GM18520 (cell line): ENCODE results near the gene COMMD1.
"Not testable (repeated sequence)": the region's sequence is repeated elsewhere in the genome, so short reads cannot be mapped to it uniquely, and the experiment has no call there.

Source experiments
- ATAC-seq: cut with Tn5 transposase; IDR thresholded peaks from one replicate; pipeline ENCODE4 v1.9.1; 2021; ENCODE audit not compliant: unreplicated experiment

COMMD1 gene

DNA sequence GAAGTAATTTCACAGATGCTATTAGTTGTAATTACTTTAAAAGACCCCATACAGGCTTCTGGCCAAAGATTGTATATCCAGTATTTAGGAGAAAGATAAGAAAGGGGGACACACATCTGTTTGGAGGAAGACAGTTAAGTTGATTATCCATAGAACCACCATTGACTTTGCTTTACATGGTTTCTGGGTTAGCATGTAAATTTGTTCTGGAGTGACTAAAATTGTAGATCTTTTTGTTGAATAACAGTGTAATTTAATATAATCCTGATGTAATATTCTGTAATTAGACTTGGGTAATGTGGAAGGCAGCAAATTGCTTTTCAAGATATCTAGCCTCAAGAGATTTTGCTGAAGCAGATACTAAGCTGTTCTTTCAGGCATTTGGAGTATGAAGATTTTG is 17.2 kb downstream of the COMMD1 start:
- ATAC-seq = no peak

GRCh38 chr2:61924895-61925663 is 19.6 kb downstream of the COMMD1 start:
- no peak for ATAC-seq

DNA sequence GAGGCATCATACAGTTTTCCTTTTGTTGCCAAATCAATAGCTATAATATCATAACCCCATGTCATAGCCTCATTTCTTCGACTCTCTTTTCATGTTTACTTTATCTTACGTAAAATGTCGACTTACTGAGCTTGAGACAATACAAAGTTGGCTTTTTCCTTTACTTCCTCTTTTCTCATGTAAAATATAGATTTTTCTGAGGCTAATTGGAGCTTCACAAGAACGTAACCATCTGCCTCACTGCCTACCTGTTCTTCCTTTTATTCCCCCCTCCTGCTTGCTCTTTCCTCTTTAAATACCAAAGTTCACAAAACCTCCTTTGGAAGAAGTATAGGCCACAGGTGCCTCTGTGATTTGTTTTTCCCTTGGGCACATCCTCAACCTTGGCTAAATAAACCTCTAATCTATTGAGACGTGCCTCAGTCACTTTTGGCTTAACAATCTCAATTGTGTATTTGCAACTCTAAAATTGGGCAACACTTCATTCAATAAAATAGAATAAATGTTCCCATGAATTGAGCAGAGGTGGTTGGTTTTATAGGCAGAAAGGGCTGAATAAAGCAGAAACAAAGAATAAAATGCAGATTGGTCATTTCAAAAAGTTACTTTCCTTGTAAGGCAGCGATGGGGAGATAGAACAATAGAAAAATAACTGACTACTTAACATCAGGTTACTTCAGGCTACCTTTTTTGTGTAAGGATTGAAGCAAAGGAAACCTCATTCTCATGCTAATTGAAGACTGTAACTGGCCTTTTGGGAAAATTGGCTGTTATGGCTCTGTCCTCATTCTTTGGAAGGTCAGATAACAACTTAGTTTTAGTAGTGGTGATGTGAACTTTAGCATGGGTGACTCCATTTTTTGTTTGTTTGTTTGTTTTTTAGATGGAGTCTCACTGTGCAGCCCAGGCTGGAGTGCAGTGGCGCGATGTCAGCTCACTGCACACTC is 21.3 kb downstream of the COMMD1 start:
- no peak for ATAC-seq

- no peak for ATAC-seq
These were observed 23.5 kb downstream of the COMMD1 start for GRCh38 chr2:61928826-61929461.

- no peak for ATAC-seq
These were observed 31.6 kb downstream of the COMMD1 start for GRCh38 chr2:61937098-61937497.

GRCh38 chr2:61937886-61938285 is 32.4 kb downstream of the COMMD1 start:
- no peak for ATAC-seq

- ATAC-seq = no peak
These were observed 33.0 kb downstream of the COMMD1 start for GRCh38 chr2:61938511-61938910.

DNA sequence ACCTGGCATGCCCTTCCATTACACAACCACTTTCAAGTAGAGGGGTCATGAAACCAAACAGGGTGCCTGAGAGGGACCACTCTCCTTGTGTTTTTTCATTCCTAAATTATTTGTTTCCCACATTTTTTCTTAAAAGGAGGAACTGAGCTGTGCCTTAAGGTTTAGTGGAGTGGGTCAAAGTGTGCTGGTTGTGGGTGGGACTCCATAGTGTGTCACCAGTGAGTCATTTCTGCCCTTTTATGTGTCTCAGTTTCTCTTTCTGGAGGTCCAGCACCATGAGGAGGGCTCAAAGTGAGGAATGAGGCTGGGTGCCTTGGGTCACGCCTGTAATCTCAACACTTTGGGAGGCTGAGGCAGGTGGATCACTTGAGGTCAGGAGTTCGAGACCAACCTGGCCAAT is 37.8 kb downstream of the COMMD1 start:
- ATAC-seq = no peak

GRCh38 chr2:61946666-61947065 is 41.2 kb downstream of the COMMD1 start:
- no peak for ATAC-seq

DNA sequence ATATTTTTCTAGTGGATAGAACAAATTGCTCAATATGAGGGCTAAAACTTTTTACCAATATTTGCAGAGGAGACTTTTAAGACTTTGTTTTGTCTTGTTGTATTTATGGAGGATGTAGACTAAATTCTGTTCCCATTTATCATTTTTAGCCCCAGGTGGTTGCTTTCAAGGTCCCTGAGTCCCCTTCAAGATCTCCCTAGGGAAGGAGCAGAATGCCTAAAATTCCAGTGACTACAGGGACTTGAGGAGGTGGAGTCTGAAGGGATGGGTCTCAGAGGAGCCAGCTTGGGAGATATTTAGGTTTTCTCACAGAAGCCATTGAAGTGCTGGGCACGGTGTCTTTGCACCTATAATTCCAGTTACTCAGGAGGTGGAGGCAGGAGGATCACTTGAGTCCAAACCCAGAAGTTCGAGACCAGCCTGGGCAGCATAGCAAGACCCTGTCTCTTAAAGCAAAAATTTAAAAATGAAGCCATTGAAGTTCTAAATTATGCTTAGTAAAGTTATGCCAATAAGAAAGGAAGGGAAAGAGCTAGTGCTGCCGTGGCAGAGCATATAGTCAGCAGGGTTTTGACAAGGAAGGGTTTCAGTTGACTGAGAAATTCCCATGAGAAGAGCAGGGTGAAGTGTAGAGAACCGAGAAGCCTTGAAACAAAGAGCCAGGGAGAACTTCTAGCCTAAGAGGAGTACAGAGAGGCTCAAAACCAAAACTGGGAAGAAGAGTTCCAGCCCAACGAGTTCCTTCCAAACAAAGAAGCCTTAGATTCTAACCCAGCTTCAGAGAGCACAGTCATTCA is 43.4 kb downstream of the COMMD1 start:
- no peak for ATAC-seq

DNA sequence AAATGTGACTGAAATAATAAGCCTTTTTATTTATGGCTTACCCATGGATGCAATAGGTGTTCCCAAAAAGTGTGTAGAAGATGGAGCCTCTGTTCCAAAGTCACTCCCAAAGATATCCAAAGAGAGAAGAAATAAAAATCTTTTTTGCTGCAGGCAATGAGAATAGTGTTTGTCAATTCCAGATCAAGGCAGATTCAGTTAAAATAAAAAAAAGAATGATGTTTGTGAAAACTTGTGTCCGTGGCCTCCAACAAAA is 43.9 kb downstream of the COMMD1 start:
- ATAC-seq = no peak

GRCh38 chr2:61949714-61950560 is 44.5 kb downstream of the COMMD1 start:
- no peak for ATAC-seq

GRCh38 chr2:61950571-61951315 is 45.3 kb downstream of the COMMD1 start:
- no peak for ATAC-seq

GRCh38 chr2:61951881-61952280 is 46.4 kb downstream of the COMMD1 start:
- no peak for ATAC-seq

DNA sequence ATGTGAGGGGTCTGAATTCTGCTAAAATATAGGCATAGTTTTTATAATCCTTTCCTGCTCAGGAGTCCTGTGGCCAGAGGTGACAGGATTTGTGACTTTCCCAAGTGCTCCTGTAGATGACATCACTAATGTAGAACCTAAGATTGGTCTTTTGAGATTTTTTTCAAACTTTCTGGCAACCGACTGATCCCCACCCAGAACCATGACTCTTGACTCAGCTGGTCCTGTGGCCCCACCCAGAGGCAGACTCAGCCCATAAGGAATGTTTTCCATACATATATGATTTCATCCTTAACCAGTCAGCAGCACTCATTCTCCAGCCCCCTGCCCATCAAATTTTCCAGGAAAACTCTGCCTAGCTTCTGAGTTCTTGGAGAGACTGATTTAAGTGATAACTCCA is 46.8 kb downstream of the COMMD1 start:
- ATAC-seq = no peak

GRCh38 chr2:61954856-61955255 is 49.4 kb downstream of the COMMD1 start:
- not testable (repeated sequence) for ATAC-seq

DNA sequence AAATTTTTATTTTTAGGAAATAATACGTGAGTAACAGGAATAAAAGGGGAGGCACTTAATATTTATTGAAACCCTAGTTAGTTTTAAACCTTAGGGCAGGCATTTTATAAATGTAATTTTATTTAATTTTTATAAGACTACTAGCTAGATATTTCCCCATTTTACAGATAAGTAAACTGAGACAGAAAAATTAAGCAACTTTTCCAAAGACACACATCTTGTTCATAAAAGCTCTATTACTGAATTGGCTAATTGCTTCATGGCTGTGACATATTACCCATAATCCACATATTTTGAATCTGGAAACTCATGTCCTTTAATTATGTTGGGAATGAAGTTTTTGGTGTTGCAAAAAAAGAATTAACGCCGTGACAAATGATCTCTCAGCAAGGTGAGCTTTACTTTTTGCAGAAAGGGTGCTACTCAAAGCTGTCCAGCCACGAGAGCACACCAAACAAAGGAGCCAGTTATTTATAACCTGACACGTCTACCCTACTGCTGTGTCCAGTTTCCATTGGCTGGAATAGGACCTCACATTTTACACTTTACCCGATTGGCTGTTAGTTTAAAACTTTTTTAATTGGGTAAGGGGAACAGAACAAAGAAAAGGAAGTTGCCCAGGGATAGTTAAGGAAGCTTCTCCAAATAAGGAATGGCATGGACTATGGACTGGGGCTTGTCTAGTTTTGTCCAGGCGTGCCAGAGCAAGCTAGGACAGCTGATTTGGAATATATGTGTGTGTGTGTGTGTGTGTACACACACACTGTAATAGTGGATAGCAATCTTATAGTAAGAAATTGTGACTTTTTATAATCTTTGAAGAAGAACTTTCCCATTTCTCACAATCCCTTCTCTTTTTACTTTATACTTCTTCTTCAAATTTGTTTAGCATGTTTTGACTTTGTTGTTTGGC is 54.2 kb downstream of the COMMD1 start:
- ATAC-seq = no peak

- no peak for ATAC-seq
These were observed 55.9 kb downstream of the COMMD1 start for GRCh38 chr2:61961231-61961901.
